LHCN-M2 (cell line): ENCODE results near the gene FSTL1. TPM values are rescaled to one million over a fixed set of nuclear protein-coding genes. Genes with fewer than 3 reads are reported as not detected.

Source experiments
- DNase-seq: peaks from one replicate; pipeline ENCODE4 v3.0.0-alpha.2; 2012; ENCODE audit warnings: low read depth
- total RNA-seq: library from RNA; depleted of rRNA; stranded (reverse); fragments of >200 nt; gene quantifications from 2 replicates; pipeline ENCODE4 v1.2.3, GENCODE V29; 2014

Gene FSTL1
- total RNA-seq, 1 experiment from 2014 or later = 194 TPM

GRCh38 chr3:120440762-120441161, 10.0 kb downstream of the FSTL1 start:
- no peak for DNase-seq

GRCh38 chr3:120440001-120440703, 10.6 kb downstream of the FSTL1 start:
- no peak for DNase-seq

- DNase-seq = no peak
These were observed 12.0 kb downstream of the FSTL1 start for GRCh38 chr3:120438665-120439370.

- no peak for DNase-seq
These were observed 12.6 kb downstream of the FSTL1 start for GRCh38 chr3:120438216-120438615.

- no peak for DNase-seq
These were observed 13.2 kb downstream of the FSTL1 start for GRCh38 chr3:120437559-120437958.

- no peak for DNase-seq
These were observed 14.2 kb downstream of the FSTL1 start for GRCh38 chr3:120436523-120437050.

GRCh38 chr3:120435621-120436020, 15.2 kb downstream of the FSTL1 start:
- DNase-seq = peak; percentile 43

GRCh38 chr3:120433662-120434331, 17.0 kb downstream of the FSTL1 start:
- DNase-seq = no peak

- DNase-seq = peak; percentile 62
These were observed 18.5 kb downstream of the FSTL1 start for GRCh38 chr3:120432150-120432860.

- no peak for DNase-seq
These were observed 20.9 kb downstream of the FSTL1 start for GRCh38 chr3:120429921-120430361.

GRCh38 chr3:120428924-120429323, 21.9 kb downstream of the FSTL1 start:
- DNase-seq = no peak

GRCh38 chr3:120427201-120427600, 23.6 kb downstream of the FSTL1 start:
- DNase-seq = no peak

- DNase-seq = no peak
These were observed 25.1 kb downstream of the FSTL1 start for GRCh38 chr3:120425572-120426250.

GRCh38 chr3:120424976-120425570, 25.7 kb downstream of the FSTL1 start:
- no peak for DNase-seq

GRCh38 chr3:120424506-120424905, 26.3 kb downstream of the FSTL1 start:
- DNase-seq = no peak

- no peak for DNase-seq
These were observed 27.4 kb downstream of the FSTL1 start for GRCh38 chr3:120423432-120423831.

GRCh38 chr3:120421926-120422325, 28.9 kb downstream of the FSTL1 start:
- no peak for DNase-seq

- DNase-seq = peak; percentile 6
These were observed 29.8 kb downstream of the FSTL1 start for GRCh38 chr3:120420928-120421551.

- no peak for DNase-seq
These were observed 30.4 kb downstream of the FSTL1 start for GRCh38 chr3:120420360-120420759.

GRCh38 chr3:120419797-120420196, 31.0 kb downstream of the FSTL1 start:
- no peak for DNase-seq
